Left colon (tissue), 2 donors: ENCODE measurements around the gene GPR18. TPM values are rescaled to one million over a fixed set of nuclear protein-coding genes. Genes with fewer than 3 reads are reported as not detected.
"Not testable (repeated sequence)": the region's sequence is repeated elsewhere in the genome, so short reads cannot be mapped to it uniquely, and the experiment has no call there.

Source experiments
- ATAC-seq: fragments of 200-7000 bp; cut with Tn5 transposase; one replicate; pipeline ENCODE4 v1.9.1; 2020; ENCODE audit warnings: mild to moderate bottlenecking, moderate library complexity
- DNase-seq, 2 donors: peaks; one replicate each; pipeline ENCODE4 v3.0.0-alpha.2; 2020
- intact Hi-C, 2 donors: fragments of 100-400 bp; cut with DNase I in 1 of 2; cut with micrococcal nuclease in 1 of 2; formaldehyde crosslinking; loops; one replicate each; pipeline versions ENCODE4 v1.11.2 to v1.14.0; 2022; cut with DNase I, micrococcal nuclease
- total RNA-seq, 2 donors: library from RNA; stranded (reverse); fragmentation: NEBNext Ultra II Directional; extraction: Animal tissue kit (Norgen Biotek cat#: 25700); gene quantifications; one replicate each; pipeline ENCODE4 v1.2.1, GENCODE V29; 2021
- donor health status: DM: no; HTN: no; CAD: no.
- donor health status: DM: yes; HTN: yes; CAD: no.

The GPR18 gene
- total RNA-seq, 2 donors from 2014 or later, result 0.59 TPM; not detected in 1

GRCh38 chr13:99218126-99218525 lies 40.1 kb downstream of the GPR18 start:
- intact Hi-C loops, result no loop called here
- no peak for ATAC-seq
- DNase-seq, result no peak

- ATAC-seq (no peak), DNase-seq (no peak)
- intact Hi-C loops, result no loop called here
These were observed 40.6 kb downstream of the GPR18 start for GRCh38 chr13:99217461-99218110.

DNA sequence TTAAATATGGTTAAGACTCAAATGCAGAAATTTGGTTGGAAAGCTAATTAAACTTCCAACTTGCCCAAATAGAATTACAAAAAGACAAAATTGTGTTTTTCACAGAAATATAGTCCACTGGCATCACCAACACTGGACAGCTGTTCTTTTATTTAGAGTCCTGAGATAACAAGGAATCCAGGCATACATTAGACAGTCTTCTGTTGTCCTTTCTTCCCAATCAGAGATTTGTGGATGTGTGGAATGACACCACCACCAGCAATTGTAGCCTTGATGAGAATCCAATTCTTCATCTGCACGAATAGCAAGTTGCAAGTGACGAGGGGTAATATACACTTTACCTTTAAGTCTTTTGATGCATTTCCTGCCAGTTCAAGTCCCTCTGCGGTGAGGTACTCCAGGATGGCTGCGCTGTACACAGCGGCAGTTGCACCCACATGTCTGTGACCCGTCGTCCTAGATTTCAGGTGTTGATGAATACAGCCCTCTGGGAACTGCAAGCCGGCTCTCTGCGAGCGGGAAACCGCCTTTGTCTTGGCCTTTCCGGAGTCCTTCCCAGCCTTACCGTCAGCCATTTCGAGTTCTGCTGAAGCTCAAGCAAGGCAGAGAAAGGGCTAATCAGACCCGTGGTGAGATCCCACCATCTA lies 42.9 kb downstream of the GPR18 start:
- intact Hi-C loops, result no loop called here
- ATAC-seq (no peak), DNase-seq (no peak)

GRCh38 chr13:99214731-99215130 lies 43.4 kb downstream of the GPR18 start:
- ATAC-seq, result no peak
- intact Hi-C loops, result no loop called here
- no peak for DNase-seq

- no peak for DNase-seq
- no peak for ATAC-seq
- intact Hi-C loops, result no loop called here
These were observed 43.9 kb downstream of the GPR18 start for GRCh38 chr13:99214232-99214631.

DNA sequence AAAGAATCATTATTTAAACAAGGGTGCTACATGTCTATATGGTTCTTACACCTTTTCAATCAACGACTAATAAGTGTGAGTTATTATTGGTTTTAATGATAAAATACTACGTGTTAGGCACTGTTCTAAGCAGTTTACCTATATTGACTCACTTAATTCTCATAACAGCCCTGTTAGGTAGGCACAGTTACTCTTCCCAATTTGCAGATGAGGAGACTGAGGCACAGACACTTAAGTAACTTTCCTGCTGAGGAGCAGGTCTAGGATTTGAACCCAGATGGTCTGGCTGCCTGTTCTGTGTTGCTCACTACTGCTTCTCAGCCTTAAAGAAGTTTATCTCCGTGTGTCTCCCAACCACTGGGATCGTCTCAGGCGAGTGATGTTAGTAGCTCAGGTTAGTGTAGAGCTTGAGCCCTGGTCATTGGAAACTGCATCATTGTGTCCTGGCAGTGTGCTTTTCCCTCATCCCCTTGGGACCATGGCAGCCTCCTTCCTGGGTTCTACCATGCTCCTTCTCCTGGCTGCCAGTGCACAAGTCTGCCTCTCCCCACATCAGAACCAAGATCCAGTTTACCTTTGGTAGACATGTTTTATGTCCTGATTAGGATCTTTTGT lies 46.7 kb downstream of the GPR18 start:
- DNase-seq (no peak), ATAC-seq (no peak)
- intact Hi-C loops, result no loop called here

- intact Hi-C loops, ATAC-seq, DNase-seq: not testable (repeated sequence)
These were observed 47.6 kb downstream of the GPR18 start for GRCh38 chr13:99210627-99211026.

DNA sequence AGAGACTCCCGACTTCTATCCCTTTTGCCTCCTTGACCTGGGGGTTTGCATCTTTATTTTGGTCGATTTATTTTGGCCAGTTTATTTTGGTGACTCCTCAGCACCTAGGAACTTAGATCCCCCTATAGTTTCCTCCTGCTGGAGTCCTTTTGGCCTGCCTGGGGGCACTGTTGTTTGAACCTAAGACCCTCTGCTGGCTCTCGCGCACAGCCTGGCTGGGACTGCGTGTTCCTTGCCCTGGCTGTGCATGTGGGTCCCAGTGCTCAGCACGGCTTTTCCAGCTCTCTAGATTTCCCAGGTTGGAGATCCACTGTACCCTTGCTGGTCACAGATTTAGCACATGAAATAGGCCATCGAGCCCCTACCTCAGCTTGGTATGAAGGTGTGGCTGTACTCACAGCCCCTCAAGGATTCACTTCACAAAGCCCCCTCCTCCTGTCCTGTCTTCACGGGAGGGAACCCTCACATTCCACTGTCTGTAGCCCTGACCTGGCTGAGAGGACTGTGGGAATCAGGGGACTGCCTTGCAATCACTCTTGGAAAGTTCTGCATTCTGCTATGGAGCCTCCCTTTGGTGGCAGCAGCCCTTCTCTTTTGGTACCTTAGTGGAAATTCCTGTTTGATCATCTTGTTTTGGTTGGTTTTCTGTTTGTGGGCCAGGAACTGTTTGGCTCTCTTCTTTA lies 49.2 kb downstream of the GPR18 start:
- intact Hi-C loops, result no loop called here
- ATAC-seq, result no peak
- no peak for DNase-seq

- DNase-seq (no peak), ATAC-seq (no peak)
- intact Hi-C loops, result no loop called here
These were observed 50.0 kb downstream of the GPR18 start for GRCh38 chr13:99208185-99208584.

DNA sequence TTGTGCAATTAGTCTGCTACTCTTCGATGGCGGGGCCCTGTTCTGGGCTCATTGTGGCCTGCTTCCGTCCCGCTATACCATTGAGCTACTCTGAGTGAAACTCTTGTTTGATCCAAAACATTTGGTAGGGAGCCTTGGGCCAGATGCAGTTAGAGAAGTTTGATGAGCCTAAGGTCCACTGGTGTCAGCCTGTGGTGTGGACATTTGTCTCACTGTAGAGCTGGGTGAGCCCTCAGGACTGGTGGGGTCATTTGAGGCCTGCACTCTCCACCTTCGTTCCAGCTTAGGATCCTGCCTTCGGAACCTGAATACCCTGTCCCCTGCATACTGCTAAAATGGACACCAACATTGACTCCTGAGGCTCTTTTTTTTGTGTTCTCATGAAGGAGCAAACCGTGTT lies 50.7 kb downstream of the GPR18 start:
- intact Hi-C loops, result no loop called here
- no peak for ATAC-seq

DNA sequence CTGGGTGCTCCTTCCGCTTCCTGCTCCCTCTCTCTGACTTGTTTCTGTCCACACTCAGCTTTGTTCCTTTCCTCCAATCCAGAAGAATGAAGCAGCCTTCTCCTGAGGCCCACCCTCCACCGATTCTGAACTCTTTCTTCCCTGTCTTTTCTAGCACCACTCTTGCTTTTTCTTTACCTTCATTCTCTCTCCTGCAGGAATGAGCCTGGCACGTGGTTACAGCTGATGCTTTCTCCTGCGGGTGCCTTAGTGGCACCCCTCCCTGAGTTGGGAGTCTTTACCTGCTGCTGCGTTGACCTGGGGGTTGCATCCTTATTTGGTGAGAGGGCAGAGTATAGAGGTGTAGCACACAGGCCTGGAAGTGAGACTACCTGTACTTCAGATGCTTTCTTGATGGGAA lies 51.3 kb downstream of the GPR18 start:
- ATAC-seq (no peak), DNase-seq (no peak)
- intact Hi-C loops, result no loop called here

More for the DNA sequence above, 50.7 kb downstream of the GPR18 start:
- DNase-seq, result no peak

DNA sequence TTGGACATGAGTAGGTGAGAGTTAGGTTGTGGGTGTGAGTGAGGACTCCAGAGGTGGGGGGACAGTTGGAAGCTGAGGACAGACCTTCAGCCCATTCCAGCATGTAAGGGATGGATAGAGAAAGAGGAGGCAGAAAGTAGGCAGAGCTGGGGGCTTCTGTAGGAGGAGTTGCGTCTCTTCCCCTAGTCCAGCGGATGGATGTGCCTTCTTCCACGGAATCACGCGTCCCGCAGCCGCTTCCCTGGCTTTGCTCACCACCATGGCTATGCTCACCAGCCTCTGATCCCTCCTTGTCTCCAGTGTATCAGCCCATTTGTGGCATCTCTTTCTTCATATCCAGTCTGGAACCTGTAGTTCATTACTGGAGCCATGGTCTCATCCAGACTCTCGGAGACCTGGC lies 52.0 kb downstream of the GPR18 start:
- ATAC-seq (no peak), DNase-seq (no peak)
- intact Hi-C loops, result no loop called here

DNA sequence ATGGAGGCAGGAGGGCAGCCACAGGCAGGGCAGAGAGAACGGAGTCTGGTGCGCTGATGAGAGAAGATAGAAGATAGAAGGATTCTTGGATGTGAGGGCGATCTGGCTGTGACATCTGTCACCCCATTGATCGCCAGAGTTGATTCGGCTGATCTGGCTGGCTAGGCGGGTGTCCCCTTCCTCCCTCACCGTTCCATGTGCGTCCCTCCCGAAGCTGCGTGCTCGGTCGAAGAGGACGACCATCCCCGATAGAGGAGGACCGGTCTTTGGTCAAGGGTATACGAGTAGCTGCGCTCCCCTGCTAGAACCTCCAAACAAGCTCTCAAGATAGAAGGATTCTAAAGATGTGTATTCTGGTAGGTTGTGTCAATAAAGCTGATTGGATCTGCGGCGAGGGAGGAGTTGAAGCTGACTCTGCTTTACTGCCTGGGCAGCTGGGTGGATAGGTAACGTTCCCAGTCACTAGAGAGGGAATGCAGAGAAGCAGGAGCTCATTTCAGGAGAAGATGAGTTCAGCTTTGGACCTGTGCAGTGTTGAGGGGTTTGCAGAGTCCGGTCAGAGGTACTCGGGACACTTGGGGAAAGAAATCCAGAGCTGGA lies 52.5 kb downstream of the GPR18 start:
- DNase-seq, result no peak
- no peak for ATAC-seq
- intact Hi-C loops, result no loop called here

Other genes starting within 250 kb of the GPR18 start
- gene UBAC2, start 57.5 kb downstream of the GPR18 start, total RNA-seq, result 10 to 100 TPM; 63.7 to 75.5 TPM
- 1 to 10 TPM; 2.5 to 6.4 TPM for gene GPR183, start 49.0 kb upstream of the GPR18 start, total RNA-seq
- 100 to 1,000 TPM; 209 to 210 TPM for gene TM9SF2, start 243.1 kb upstream of the GPR18 start, total RNA-seq